Left lung (tissue), 10 donors: Measurements from ENCODE around the gene TP53BP1. TPM values are rescaled to one million over a fixed set of nuclear protein-coding genes. Genes with fewer than 3 reads are reported as not detected.

ENCODE experiments used
- ATAC-seq: fragments of 200-7000 bp; cut with Tn5 transposase; one replicate; pipeline ENCODE4 v1.9.1; 2020; ENCODE audit warnings: moderate library complexity
- DNase-seq, 4 donors: peaks; one replicate each; pipeline ENCODE4 v3.0.0-alpha.2; 2013 to 2020
- H3K27ac ChIP-seq, 2 donors: fragments of 200-600 bp; sonication (generic) in 1 of 2; one replicate each; pipeline versions ENCODE4 v1.5.0 to v1.8.0; 2020 to 2021
- H3K27me3 ChIP-seq, 2 donors: fragments of 200-600 bp; sonication (generic) in 1 of 2; one replicate each; pipeline versions ENCODE4 v1.5.0 to v1.8.0; 2020 to 2021
- H3K36me3 ChIP-seq, 2 donors: fragments of 200-600 bp; sonication (generic) in 1 of 2; one replicate each; pipeline versions ENCODE4 v1.5.0 to v1.8.0; 2020 to 2021
- H3K4me1 ChIP-seq, 2 donors: fragments of 200-600 bp; one replicate each; pipeline ENCODE4 v1.8.0; 2021
- H3K4me3 ChIP-seq, 2 donors: fragments of 200-600 bp; sonication (generic) in 1 of 2; one replicate each; pipeline versions ENCODE4 v1.5.0 to v1.8.0; 2020 to 2021; ENCODE audit warnings: mild to moderate bottlenecking in 1 of 2
- H3K9me3 ChIP-seq, 2 donors: fragments of 200-600 bp; sonication (generic) in 1 of 2; one replicate each; pipeline versions ENCODE4 v1.5.0 to v1.8.0; 2020 to 2021
- CTCF ChIP-seq, 2 donors: fragments of 200-600 bp; sonication (generic) in 1 of 2; IDR thresholded peaks; one replicate each; pipeline versions ENCODE4 v1.5.0 to v1.8.0; 2021; ENCODE audit warnings: antibody characterized with exemption in 2 of 2
- intact Hi-C, 2 donors: fragments of 100-400 bp; cut with DNase I; formaldehyde crosslinking; loops; one replicate each; pipeline versions ENCODE4 v1.11.2 to v1.14.2; 2022
- polyA plus RNA-seq, 6 donors: library from polyadenylated mRNA; unstranded; fragments of 120-200 nt; gene quantifications; one replicate each; pipeline ENCODE4 v1.2.1, GENCODE V29; 2013; ENCODE audit not compliant: insufficient read length in 6 of 6
- total RNA-seq, 2 donors: library from RNA; stranded (reverse); fragmentation: NEBNext Ultra II Directional; extraction: Animal tissue kit (Norgen Biotek cat#: 25700); gene quantifications; one replicate each; pipeline ENCODE4 v1.2.1, GENCODE V29; 2021
- donor health status: DM: no; HTN: yes; CAD: no.
- donor health status: DM: no; HTN: no; CAD: no.

TP53BP1 gene
- total and polyA plus RNA-seq, 8 donors: 32.7 to 112 (median 90.0) TPM

DNA sequence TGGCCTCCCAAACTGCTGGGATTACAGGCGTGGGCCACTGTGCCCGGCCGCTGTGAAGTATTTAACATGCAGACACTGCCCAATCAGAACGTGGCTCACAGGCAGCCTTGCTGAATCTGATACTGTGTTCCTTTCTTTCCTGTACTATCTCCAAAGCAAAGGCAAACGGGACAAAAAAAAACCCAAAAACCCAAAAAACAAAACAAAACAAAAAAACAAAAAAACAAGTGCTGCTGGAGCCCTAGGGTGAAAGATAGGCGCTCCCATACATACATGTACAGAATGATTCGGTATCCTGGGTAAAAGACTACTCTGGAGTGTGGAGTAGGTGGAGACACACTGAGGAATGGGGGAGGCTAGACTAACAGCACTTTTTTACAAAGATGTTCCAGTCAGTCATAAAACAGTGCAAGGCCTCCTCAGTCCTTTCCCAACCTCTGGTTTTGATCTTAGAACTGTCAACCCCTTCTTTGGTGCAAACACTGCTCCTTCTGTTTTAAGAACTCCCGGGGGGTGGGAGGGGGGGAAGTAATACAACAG is 16.8 kb upstream of the TP53BP1 start:
- intact Hi-C loops: no loop called here
- peaks cover 0 to 8% of the 10 kb centered on the region in 2 donors for H3K27me3 ChIP-seq
- DNase-seq (no peak), ATAC-seq (no peak)
- H3K4me1 ChIP-seq: peaks cover 3 to 13% of the 10 kb centered on the region in 2 donors
- peak overlapping the region; percentile 51 to 62 for H3K4me3 ChIP-seq
- no peaks in the 10 kb centered on the region for H3K36me3 ChIP-seq
- no peaks in the 10 kb centered on the region for H3K9me3 ChIP-seq
- TF ChIP-seq CTCF (IDR thresholded peaks at IDR 0.05): no peak
- peak overlapping the region; percentile 53 to 58 for H3K27ac ChIP-seq

DNA sequence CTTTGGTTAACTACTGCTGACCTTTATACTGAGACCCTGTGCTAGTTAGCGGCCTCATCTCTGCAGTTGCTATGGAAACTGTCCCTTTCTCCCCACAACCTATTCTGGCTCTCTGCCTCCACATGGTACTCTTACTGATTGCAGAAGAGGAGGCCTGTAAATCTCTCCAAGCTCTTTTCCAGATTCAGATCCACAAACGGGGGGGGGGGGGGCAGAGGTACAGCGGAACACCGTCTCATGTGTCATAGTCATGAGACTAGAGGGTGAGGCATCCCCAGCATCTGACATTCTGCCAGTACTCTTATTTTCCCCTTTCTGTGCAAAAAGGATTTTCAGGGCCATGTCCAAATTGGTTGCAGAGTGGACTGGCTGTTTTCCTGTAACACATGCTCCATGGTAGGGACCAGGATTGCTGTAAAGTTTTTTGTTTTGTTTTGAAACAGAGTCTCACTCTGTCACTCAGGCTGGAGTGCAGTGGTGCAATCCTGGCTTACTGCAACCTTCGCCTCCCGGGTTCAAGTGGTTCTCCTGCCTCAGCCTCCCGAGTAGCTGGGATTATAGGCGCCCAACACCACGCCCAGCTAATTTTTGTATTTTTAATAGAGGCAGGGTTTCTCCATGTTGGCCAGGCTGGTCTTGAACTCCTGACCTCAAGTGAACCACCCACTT is 16.2 kb upstream of the TP53BP1 start:
- Histone ChIP-seq H3K27ac (peak overlapping the region in 1 of 2 donors; percentile 53), H3K4me3 (peak overlapping the region in 1 of 2 donors; percentile 62), H3K36me3 (no peaks in the 10 kb centered on the region), H3K9me3 (no peaks in the 10 kb centered on the region), H3K27me3 (peaks cover 0 to 8% of the 10 kb centered on the region in 2 donors), H3K4me1 (peaks cover 3 to 13% of the 10 kb centered on the region in 2 donors)
- ATAC-seq: no peak
- no peak for DNase-seq
- no peak for TF ChIP-seq CTCF (IDR thresholded peaks at IDR 0.05)
- intact Hi-C loops: no loop called here

DNA sequence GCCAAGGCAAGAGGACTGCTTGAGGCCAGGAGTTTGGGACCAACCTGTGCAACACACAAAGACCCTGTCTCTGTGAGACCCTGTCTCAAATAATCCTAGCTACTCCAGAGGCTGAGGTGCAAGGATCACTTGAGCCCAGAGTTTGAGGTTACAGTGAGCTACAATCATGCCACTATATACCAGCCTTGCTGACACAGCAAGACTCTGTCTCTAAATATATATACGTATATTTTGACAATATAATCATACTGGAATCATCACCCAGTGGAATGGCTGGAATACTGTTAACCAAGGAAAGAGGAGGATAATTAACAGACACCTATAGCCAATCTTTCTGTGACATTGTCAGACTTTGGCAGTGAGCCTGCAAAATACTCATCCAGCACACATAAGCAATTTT is 15.5 kb upstream of the TP53BP1 start:
- H3K9me3 ChIP-seq: no peaks in the 10 kb centered on the region
- TF ChIP-seq CTCF (IDR thresholded peaks at IDR 0.05): no peak
- H3K4me1 ChIP-seq: peaks cover 3 to 13% of the 10 kb centered on the region in 2 donors
- no peaks in the 10 kb centered on the region for H3K36me3 ChIP-seq
- H3K4me3 ChIP-seq: no peak overlapping the region
- intact Hi-C loops: no loop called here
- ATAC-seq (no peak), DNase-seq (no peak)
- peaks cover 0 to 8% of the 10 kb centered on the region in 2 donors for H3K27me3 ChIP-seq
- no peak overlapping the region for H3K27ac ChIP-seq

DNA sequence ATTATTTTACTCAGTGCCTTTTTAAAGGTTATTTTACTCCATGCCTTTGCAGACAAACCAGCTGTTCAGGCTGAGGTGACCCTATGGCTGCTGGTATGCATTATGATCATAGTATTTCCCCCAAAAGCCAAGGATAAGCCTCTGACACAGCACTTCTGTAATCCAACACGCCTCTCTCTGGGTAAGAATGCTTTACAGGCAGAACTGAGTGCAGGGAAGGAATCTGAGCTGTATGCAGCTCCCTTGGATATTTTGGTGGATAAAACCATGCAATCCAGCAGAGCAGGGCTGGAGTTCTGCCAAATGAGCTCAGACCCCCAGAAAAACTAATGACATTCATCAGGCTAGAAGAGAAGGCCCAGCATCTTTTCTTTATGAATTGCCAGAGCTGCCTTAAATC is 12.8 kb upstream of the TP53BP1 start:
- TF ChIP-seq CTCF (IDR thresholded peaks at IDR 0.05): no peak
- Histone ChIP-seq H3K36me3 (no peaks in the 10 kb centered on the region), H3K9me3 (no peaks in the 10 kb centered on the region), H3K27me3 (no peaks in the 10 kb centered on the region), H3K27ac (no peak overlapping the region), H3K4me3 (no peak overlapping the region), H3K4me1 (peaks cover 0 to 5% of the 10 kb centered on the region in 2 donors)
- intact Hi-C loops: no loop called here
- ATAC-seq (no peak), DNase-seq (peak in 1 of 4 donors; percentile 53)

- DNase-seq (no peak), ATAC-seq (no peak)
- H3K4me3 ChIP-seq: no peak overlapping the region
- no peaks in the 10 kb centered on the region for H3K27me3 ChIP-seq
- H3K36me3 ChIP-seq: no peaks in the 10 kb centered on the region
- H3K9me3 ChIP-seq: no peaks in the 10 kb centered on the region
- no peak for TF ChIP-seq CTCF (IDR thresholded peaks at IDR 0.05)
- H3K4me1 ChIP-seq: no peaks in the 10 kb centered on the region
- intact Hi-C loops: no loop called here
- H3K27ac ChIP-seq: no peak overlapping the region
Observed at GRCh38 chr15:43499635-43500034, 6.7 kb upstream of the TP53BP1 start.
